ENCODE measurements around the gene B4GALNT2. TPM values are rescaled to one million over a fixed set of nuclear protein-coding genes. Genes with fewer than 3 reads are reported as not detected.

Gene B4GALNT2
- total and polyA plus RNA-seq, 2 donors (not counting 3 experiments of a cell fraction or from before 2014, with no cell fraction given), result 0.11 TPM; not detected in 1

DNA sequence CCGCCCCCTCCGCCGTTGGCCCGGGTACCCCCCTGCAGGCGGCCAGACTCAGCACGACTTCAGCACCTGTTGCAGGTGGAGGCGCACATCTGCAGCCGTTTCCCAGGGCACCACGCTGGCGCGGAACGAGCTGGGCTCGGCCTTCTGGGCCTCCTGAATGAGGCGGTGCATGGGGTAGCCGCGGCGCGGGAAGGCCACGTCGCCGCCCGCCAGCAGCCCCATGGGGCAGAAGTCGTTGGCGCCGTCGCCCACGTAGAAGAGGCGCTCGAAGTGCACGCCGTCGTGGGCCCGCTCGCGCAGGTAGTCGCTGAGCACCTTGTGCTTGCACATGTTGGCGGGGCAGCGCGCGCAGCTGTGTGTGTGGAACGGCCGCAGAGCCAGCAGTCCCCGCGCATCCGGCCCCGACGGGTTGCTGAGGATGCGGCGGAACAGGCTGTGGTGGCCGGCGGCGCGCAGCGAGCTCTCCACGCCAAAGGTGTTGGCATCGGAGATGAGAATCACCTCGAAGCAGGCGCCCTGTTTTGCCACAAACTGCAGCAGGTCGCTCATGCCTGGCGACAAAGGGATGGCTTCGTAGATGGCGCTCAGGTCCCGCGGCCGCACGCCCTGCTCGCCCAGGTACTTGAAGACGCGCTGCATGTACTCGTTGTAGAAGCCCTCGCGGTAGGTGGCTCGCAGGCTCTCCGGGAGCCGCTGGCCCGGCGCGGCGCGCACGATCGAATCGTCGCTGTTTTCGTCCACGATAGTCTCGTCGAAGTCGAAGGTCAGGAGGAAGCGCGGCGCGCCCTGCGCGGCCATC is 91.8 kb downstream of the B4GALNT2 start:
- peaks cover 16 to 22% of the 10 kb centered on the region in 2 experiments for H3K27me3 ChIP-seq (ENCODE audit: control insufficient read depth in 2 of 2, insufficient read depth in 2 of 2, low read length in 2 of 2)
- H3K9me1 ChIP-seq (replicated peaks; ENCODE audit: control insufficient read depth, extremely low read depth, insufficient read depth, low read length), result no peaks in the 10 kb centered on the region
- no peak overlapping the region for H2AFZ ChIP-seq (ENCODE audit: low read depth, low read length)
- peaks cover 0 to 9% of the 10 kb centered on the region in 2 experiments for H3K36me3 ChIP-seq (ENCODE audit: control insufficient read depth in 2 of 2, extremely low read depth in 1 of 2, insufficient read depth in 2 of 2, low read length in 2 of 2)
- intact Hi-C loops (cut with micrococcal nuclease) (no loop called here), dilution Hi-C loops (cut with MboI; ENCODE audit: extremely low pct_ligation_motif_present, low sequenced_read_pairs) (no loop called here)
- FAIRE-seq, result no peak
- no peaks in the 10 kb centered on the region for H3K79me2 ChIP-seq (ENCODE audit: control insufficient read depth, insufficient read depth, low read length)
- no peak overlapping the region for H3K27ac ChIP-seq (ENCODE audit: insufficient read depth, low read depth, low read length)
- BruUV-seq (replicated peaks), result no TSS peak
- no peak for DNase-seq (ENCODE audit: low read depth, low spot score)
- peak overlapping the region; percentile 25 for H3K4me2 ChIP-seq (ENCODE audit: insufficient read depth, low read length)
- H3K4me1 ChIP-seq (ENCODE audit: control insufficient read depth, extremely low read depth, insufficient read depth, low read length), result peaks cover 11% of the 10 kb centered on the region
- no peaks in the 10 kb centered on the region for H4K20me1 ChIP-seq (replicated peaks; ENCODE audit: control insufficient read depth, extremely low read depth, insufficient read depth, low read length)
- no peak overlapping the region for H3K9ac ChIP-seq (replicated peaks; ENCODE audit: extremely low read depth, insufficient read depth, low read length)
- TF ChIP-seq EZH2 (IDR thresholded peaks at IDR 0.05; ENCODE audit: borderline replicate concordance, low read depth, low read length, severe bottlenecking), result peak; percentile 68
- TF ChIP-seq FOS (IDR thresholded peaks at IDR 0.05; ENCODE audit: borderline replicate concordance, insufficient read depth, low read length), result no peak
- TF ChIP-seq MYC (IDR thresholded peaks at IDR 0.05; ENCODE audit: low read depth, low read length), result no peak
- peak; percentile 49 for TF ChIP-seq POLR2AphosphoS5 (IDR thresholded peaks at IDR 0.05; ENCODE audit: insufficient read depth, low read depth, low read length)
- TF ChIP-seq GATA2 (IDR thresholded peaks at IDR 0.05; ENCODE audit: insufficient read depth, insufficient read length, low read depth, low read length), result no peak
- TF ChIP-seq JUN (IDR thresholded peaks at IDR 0.05; ENCODE audit: borderline replicate concordance, insufficient read depth, insufficient read length, low read depth), result no peak
- TF ChIP-seq POLR2A (IDR thresholded peaks at IDR 0.05; ENCODE audit: low read depth, low read length), result no peak
- ChIA-PET POLR2A (no interaction called here), CTCF (interaction anchor here (0.7 to 13.3 kb wide), 9 partner anchors 9 to 66 kb away, joined by 3 to 212 read pairs (median 10); partner anchors contain the start of genes ABI3 and GNGT2)
- peak overlapping the region in 1 of 3 experiments; percentile 2 for H3K4me3 ChIP-seq (replicated peaks in 1 of 3; ENCODE audit: insufficient read depth in 1 of 3, low read depth in 1 of 3, low read length in 3 of 3)
- no peaks in the 10 kb centered on the region for H3K9me3 ChIP-seq (replicated peaks; ENCODE audit: control insufficient read depth, insufficient read depth, low read length)

Measured in endothelial cell of umbilical vein (primary cell).